ENCODE results near the gene SLC25A28. TPM values are rescaled to one million over a fixed set of nuclear protein-coding genes. Genes with fewer than 3 reads are reported as not detected.

The SLC25A28 gene
- total and polyA plus RNA-seq, 4 donors = 31.1 to 86.9 (median 47.6) TPM

DNA sequence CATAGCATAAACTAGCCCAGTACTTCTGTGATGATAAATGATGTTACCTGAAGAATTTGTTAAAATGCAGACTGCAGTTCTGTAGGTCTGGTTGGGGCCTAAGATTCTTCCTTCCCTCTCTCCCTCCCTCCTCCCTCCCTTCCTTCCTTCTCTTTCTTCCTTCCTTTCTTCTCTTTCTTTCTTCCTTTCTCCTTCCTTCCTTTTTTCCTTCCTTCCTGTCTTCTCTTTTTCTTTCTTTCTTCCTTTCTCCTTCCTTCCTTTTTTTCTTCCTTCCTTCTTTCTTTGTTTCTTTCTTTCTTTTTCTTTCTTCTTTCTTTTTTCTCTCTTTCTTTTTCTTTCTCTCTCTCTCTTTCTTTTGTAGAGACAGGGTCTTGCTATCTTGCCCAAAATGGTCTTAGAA is 3.7 kb upstream of the SLC25A28 start:
- Histone ChIP-seq H3K27ac (ENCODE audit: low read depth in 1 of 2, low read length in 1 of 2) (no peak overlapping the region), H3K4me3 (no peak overlapping the region), H3K27me3 (ENCODE audit: control insufficient read depth in 3 of 3, insufficient read depth in 3 of 3, low read length in 2 of 3) (no peaks in the 10 kb centered on the region), H3K9ac (ENCODE audit: insufficient read depth in 1 of 2, low read length in 2 of 2) (no peak overlapping the region), H3K4me1 (ENCODE audit: control insufficient read depth in 5 of 5, insufficient read depth in 5 of 5, low read length in 5 of 5) (peaks cover 3 to 12% (median 5%) of the 10 kb centered on the region in 5 donors), H3K36me3 (ENCODE audit: control insufficient read depth in 4 of 4, insufficient read depth in 4 of 4, low read length in 4 of 4) (no peaks in the 10 kb centered on the region), H3K9me3 (ENCODE audit: control insufficient read depth in 4 of 4, insufficient read depth in 3 of 4, low read length in 3 of 4) (no peaks in the 10 kb centered on the region)
- TF ChIP-seq CTCF (IDR thresholded peaks at IDR 0.05; ENCODE audit: control extremely low read depth, extremely low read depth) = no peak
- ATAC-seq (ENCODE audit: insufficient read depth, low FRiP score) (no peak), DNase-seq (no peak)

DNA sequence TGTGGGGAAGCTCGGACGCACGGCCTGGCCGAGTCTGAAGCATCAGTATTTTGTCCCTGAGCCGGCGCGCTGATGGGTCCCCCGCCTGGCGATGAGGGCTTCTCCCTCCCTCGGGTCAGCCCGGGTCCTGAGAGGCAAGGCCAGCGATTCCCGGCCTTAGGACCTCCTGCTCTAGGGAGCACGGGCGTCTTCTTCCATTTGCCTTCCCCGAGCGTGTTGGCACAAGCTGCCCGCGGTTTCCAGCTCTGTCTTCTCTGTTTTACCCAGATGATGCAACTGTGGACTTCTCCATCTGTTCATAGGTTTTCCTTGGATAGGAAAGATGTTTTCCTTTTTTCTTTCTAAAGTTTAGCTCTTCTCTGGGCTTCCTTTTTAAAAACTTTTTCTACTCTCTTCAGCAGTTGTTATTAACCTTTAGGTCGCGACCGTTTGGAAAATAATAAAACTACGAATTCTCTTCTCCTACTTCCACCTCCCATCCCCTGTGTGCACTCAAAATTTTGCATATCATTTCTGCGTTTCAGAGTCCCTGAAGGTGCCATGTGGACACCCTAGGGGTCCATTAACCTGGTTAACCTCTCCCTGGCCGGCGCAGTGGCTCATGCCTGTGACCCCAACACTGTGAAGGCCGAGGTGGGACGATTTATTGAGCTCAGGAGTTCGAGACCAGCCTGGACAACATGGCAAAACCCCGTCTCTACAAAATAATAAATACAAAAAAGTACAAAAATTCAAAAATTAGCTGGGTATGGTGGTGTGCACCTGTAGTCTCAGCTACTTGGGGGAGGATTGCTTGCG is 1.4 kb upstream of the SLC25A28 start:
- DNase-seq = no peak
- 16 to 18% methylated on average over 31 of the region's 31 CpGs for WGBS, 2 donors

DNA sequence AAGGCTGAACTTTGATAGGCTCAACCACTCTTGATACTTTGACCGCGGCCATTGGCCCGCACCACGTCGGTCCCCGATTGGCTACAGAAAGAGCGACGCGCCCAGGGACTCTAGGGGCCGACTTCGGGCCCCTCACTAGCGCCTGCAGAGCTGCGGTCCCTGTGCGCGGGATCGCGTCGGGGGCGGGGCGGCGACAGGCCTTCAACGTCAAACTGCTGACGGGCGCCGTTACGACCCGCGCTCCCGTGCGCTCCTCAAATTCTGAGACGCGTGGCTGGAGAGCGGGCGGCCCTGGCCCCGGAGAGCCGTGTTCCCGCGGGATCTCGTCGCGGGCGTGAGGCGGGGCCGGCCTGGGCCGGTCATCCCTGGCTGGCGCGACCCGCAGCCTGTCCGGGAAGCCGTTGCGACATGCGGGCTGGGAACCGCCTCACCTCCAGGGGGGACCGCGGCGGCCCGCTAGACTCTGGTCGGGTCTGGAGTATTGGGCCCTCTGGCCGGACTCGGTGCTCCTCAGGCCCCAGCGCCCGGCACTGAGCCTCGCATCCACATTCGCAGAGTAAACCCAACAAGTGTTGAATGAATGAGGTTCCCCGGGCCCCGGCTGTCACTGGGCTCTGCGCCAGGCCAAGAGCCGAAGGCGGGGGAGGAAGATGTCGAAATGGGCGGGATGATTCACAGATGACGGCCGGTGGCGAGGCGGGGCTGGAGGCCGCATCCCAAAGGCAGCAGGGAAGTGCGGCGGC is 643 bp upstream of the SLC25A28 start:
- no peaks in the 10 kb centered on the region for H3K9me3 ChIP-seq (ENCODE audit: control insufficient read depth in 4 of 4, insufficient read depth in 3 of 4, low read length in 3 of 4)
- peaks cover 8 to 33% (median 13%) of the 10 kb centered on the region in 5 donors for H3K4me1 ChIP-seq (ENCODE audit: control insufficient read depth in 5 of 5, insufficient read depth in 5 of 5, low read length in 5 of 5)
- ATAC-seq (ENCODE audit: insufficient read depth, low FRiP score) (peak; percentile 90), DNase-seq (peak; percentile 96)
- no peak for TF ChIP-seq CTCF (IDR thresholded peaks at IDR 0.05; ENCODE audit: control extremely low read depth, extremely low read depth)
- peak overlapping the region; percentile 65 to 67 for H3K9ac ChIP-seq (ENCODE audit: insufficient read depth in 1 of 2, low read length in 2 of 2)
- H3K4me3 ChIP-seq = peak overlapping the region; percentile 71
- no peaks in the 10 kb centered on the region for H3K27me3 ChIP-seq (ENCODE audit: control insufficient read depth in 3 of 3, insufficient read depth in 3 of 3, low read length in 2 of 3)
- no peaks in the 10 kb centered on the region for H3K36me3 ChIP-seq (ENCODE audit: control insufficient read depth in 4 of 4, insufficient read depth in 4 of 4, low read length in 4 of 4)
- WGBS, 2 donors = 0% methylated on average over 78 of the region's 78 CpGs
- peak overlapping the region; percentile 95 to 100 for H3K27ac ChIP-seq (ENCODE audit: low read depth in 1 of 2, low read length in 1 of 2)

More for the DNA sequence above, 1.4 kb upstream of the SLC25A28 start:
- H3K4me3 ChIP-seq = peak overlapping the region; percentile 71
- H3K27me3 ChIP-seq (ENCODE audit: control insufficient read depth in 3 of 3, insufficient read depth in 3 of 3, low read length in 2 of 3) = no peaks in the 10 kb centered on the region
- no peaks in the 10 kb centered on the region for H3K9me3 ChIP-seq (ENCODE audit: control insufficient read depth in 4 of 4, insufficient read depth in 3 of 4, low read length in 3 of 4)
- ATAC-seq (ENCODE audit: insufficient read depth, low FRiP score) = peak; percentile 8
- no peak for TF ChIP-seq CTCF (IDR thresholded peaks at IDR 0.05; ENCODE audit: control extremely low read depth, extremely low read depth)
- H3K9ac ChIP-seq (ENCODE audit: insufficient read depth in 1 of 2, low read length in 2 of 2) = peak overlapping the region; percentile 65 to 67
- H3K4me1 ChIP-seq (ENCODE audit: control insufficient read depth in 5 of 5, insufficient read depth in 5 of 5, low read length in 5 of 5) = peaks cover 8 to 33% (median 13%) of the 10 kb centered on the region in 5 donors
- peak overlapping the region; percentile 95 to 100 for H3K27ac ChIP-seq (ENCODE audit: low read depth in 1 of 2, low read length in 1 of 2)
- no peaks in the 10 kb centered on the region for H3K36me3 ChIP-seq (ENCODE audit: control insufficient read depth in 4 of 4, insufficient read depth in 4 of 4, low read length in 4 of 4)

Measured in lung (tissue), 12 donors.